GM06990 (cell line): Measurements from ENCODE around the gene DAZAP1.

ENCODE experiments used
- DNase-seq: peaks from one replicate; pipeline ENCODE4 v3.0.0-alpha.2; 2011; ENCODE audit not compliant: insufficient read length; ENCODE audit errors: extremely low read depth
- H3K27me3 ChIP-seq: replicated peaks from 2 replicates; pipeline ENCODE4 v1.6.0; 2011; ENCODE audit warnings: low read length; ENCODE audit not compliant: control insufficient read depth, insufficient read depth
- H3K36me3 ChIP-seq: 2 replicates; pipeline ENCODE4 v1.5.1; 2011; ENCODE audit warnings: low read length; ENCODE audit not compliant: control insufficient read depth, insufficient read depth
- H3K4me3 ChIP-seq: replicated peaks from 2 replicates; pipeline ENCODE4 v1.5.1; 2011; ENCODE audit warnings: low read depth, mild to moderate bottlenecking, control low read depth, low read length
- CTCF ChIP-seq: IDR thresholded peaks from 2 replicates; pipeline ENCODE4 v1.5.1; 2011; ENCODE audit warnings: low read length, control low read depth, mild to moderate bottlenecking, inconsistent platforms; ENCODE audit not compliant: insufficient read depth, poor library complexity, severe bottlenecking

DAZAP1 gene

GRCh38 chr19:1376415-1376805 lies 31.0 kb upstream of the DAZAP1 start:
- H3K36me3 ChIP-seq: peaks cover 12% of the 10 kb centered on the region
- DNase-seq: no peak

GRCh38 chr19:1377176-1377964 lies 30.0 kb upstream of the DAZAP1 start:
- Histone ChIP-seq H3K27me3 (no peaks in the 10 kb centered on the region), H3K4me3 (no peak overlapping the region), H3K36me3 (peaks cover 12% of the 10 kb centered on the region)
- no peak for DNase-seq
- TF ChIP-seq CTCF: no peak

More at GRCh38 chr19:1376415-1376805, 31.0 kb upstream of the DAZAP1 start:
- Histone ChIP-seq H3K4me3 (no peak overlapping the region), H3K27me3 (no peaks in the 10 kb centered on the region)
- no peak for TF ChIP-seq CTCF

GRCh38 chr19:1377965-1378785 lies 29.2 kb upstream of the DAZAP1 start:
- Histone ChIP-seq H3K27me3 (no peaks in the 10 kb centered on the region), H3K4me3 (no peak overlapping the region), H3K36me3 (peaks cover 7% of the 10 kb centered on the region)
- TF ChIP-seq CTCF: no peak
- DNase-seq: no peak

GRCh38 chr19:1379126-1379905 lies 28.1 kb upstream of the DAZAP1 start:
- TF ChIP-seq CTCF: no peak
- DNase-seq: no peak

GRCh38 chr19:1379961-1380489 lies 27.4 kb upstream of the DAZAP1 start:
- no peaks in the 10 kb centered on the region for H3K27me3 ChIP-seq
- peaks cover 3% of the 10 kb centered on the region; the same call in 1 of the 2 replicates for H3K36me3 ChIP-seq
- no peak overlapping the region for H3K4me3 ChIP-seq
- TF ChIP-seq CTCF: no peak
- DNase-seq: no peak

More at GRCh38 chr19:1379126-1379905, 28.1 kb upstream of the DAZAP1 start:
- Histone ChIP-seq H3K27me3 (no peaks in the 10 kb centered on the region), H3K4me3 (no peak overlapping the region), H3K36me3 (peaks cover 3% of the 10 kb centered on the region; the same call in 1 of the 2 replicates)
